GM18505 (cell line): ENCODE results near the gene KIFC3.
"Not testable (repeated sequence)": the region's sequence is repeated elsewhere in the genome, so short reads cannot be mapped to it uniquely, and the experiment has no call there.

Experiments
- ATAC-seq: cut with Tn5 transposase; IDR thresholded peaks from one replicate; pipeline ENCODE4 v1.9.1; 2021; ENCODE audit not compliant: unreplicated experiment
- POLR2A ChIP-seq: IDR thresholded peaks from 4 replicates; pipeline ENCODE4 v1.6.1; 2011; ENCODE audit warnings: borderline replicate concordance; ENCODE audit not compliant: insufficient read depth, insufficient read length; ENCODE audit errors: extremely low read depth

KIFC3 gene

GRCh38 chr16:57804111-57804837 lies 2.0 kb upstream of the KIFC3 start:
- ATAC-seq = no peak
- TF ChIP-seq POLR2A = no peak

DNA sequence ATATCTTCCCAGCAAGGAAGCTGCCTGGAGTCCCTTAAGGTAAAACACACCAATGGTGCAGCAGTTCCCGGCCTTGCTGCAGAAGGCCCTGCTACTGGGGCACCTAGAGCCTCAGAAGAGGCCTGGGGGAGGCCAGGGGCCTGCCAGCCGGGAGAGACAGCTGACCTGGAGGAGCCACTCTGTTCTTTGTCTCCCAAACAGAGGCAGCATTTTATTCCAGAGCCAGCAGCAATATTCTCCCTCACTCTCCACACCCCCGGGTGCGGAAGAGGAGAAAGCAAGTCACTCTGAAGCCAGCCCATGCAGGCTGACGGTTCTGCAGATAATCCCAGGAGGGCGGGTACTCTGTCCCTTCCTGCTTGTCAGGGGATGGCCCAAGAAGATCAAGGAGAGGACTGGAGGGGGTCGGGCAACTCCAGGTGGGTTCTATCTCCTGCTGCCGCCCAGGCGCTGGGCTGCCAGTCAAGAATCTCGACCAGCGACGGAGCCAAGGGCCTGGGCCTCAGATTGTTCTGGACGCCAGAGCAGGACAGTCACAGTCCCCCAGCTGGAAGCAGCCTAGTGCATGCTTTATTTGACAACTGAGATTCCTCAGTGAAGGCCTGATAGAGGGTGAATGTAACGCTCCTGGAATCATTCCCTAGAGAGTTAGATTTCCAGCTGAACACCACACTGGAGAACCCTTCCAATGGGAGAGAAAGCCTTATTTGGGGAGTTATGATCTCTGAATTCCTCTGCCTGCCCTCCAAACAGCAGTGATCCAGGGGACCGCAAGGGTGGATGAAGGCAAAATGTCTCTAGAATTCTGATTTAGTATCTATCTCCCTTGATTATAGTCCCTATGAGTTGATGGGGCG lies 1.1 kb upstream of the KIFC3 start:
- no peak for TF ChIP-seq POLR2A
- ATAC-seq = no peak

- no peak for ATAC-seq
- TF ChIP-seq POLR2A = no peak
These were observed 416 bp downstream of the KIFC3 start for GRCh38 chr16:57801809-57802340.

GRCh38 chr16:57801098-57801808 lies 1.0 kb downstream of the KIFC3 start:
- no peak for ATAC-seq
- no peak for TF ChIP-seq POLR2A

DNA sequence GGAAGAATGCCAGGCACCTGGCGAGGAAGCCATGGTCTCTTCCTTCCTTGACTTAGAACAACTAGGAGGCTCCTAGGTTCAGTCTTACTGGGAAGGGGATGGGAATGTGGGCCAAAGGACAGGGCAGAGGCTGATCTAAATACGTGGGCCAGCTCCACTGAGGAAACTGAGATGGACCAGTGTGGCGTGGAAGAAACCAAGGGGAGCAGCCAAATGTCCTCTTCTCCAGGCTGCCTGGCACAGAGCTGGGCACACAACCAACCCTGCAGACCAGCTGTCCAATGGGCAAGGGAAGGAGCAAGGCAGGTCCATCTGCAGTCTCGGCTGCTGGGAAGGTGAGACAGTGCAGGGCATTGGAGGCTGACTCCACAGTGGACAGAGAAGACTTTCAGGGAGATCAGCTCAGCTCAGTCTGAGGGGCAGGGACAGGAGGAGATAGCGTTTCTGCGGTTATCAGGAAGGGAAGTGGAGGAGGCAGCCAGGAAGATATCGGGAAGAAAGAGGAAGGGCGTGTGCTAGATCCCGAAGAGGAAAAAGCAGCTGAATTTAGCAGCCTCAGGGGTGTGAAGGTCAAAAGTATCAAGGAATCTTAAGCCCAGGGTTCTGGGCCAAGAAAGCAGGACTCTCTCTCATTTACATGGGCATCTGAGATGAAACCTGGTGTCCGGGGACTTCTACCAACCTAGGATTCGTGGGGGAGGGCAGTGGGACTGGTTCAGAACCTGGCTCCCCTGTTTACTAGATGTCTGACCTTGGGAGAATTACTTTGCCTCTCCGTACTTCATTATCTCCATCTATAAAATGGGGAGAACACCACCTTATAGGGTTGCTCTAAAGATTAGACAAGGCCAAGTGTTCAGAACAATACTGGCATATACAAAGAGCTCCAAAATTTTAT lies 1.8 kb downstream of the KIFC3 start:
- no peak for ATAC-seq
- TF ChIP-seq POLR2A = no peak

DNA sequence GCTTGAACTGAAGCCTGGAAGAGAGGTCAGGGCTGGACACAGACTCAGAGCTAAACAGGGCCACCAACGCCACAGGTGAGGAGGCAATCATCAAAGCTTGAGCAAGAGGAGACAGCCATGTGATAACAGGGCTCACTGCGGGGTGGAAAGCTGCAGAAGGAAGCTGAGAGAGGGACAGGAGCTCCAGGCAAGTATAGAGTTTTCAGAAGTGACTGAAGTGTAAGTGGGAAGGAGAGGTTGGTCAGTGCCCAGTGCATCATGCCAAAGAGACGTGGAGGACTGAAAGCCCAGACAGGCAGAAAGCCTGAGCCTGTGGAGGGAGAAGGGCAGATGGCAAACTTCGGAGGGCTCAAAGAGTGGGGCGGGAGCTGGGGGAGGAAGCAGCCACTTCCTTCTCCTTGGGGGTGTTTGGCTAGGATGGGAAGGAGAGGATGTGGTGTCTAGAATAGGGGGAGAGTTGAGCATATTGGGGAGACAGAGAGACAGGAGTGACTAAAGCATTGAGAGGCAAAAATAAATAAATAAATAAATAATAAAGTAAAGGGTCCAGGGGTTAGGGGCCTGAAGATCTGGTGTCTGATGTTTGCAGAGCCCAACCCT lies 2.6 kb downstream of the KIFC3 start:
- no peak for ATAC-seq
- no peak for TF ChIP-seq POLR2A

DNA sequence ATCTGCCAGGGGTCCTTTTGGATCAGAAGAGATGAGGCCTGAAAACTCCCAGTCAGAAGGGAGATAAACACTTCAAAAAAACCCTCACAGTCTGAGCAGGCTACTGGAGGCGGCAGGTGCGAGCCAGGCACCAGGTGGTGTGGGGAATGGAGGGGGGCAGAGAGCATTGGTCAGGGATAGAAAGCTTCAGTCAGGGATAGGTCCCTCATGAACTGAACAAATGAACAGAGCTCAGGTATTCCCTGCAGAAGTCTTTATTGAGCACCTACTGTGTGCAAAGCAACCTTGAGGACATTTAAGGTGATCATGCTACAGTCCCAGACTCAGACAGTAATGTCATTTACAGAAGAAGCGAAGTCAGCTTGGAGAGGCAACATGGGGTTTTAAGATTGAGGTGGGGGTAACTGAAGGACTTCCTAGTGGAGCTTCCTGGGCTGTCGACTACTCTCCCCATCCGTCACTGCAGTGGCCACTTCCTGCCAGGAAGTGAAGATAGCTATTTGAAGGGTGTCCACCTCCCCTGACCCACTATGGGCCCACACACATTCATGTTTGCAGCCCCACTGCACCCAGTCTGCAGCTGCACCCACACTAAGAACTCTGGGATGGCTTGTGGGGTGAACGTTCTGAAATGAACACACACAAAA lies 3.2 kb downstream of the KIFC3 start:
- ATAC-seq = no peak
- TF ChIP-seq POLR2A = no peak

DNA sequence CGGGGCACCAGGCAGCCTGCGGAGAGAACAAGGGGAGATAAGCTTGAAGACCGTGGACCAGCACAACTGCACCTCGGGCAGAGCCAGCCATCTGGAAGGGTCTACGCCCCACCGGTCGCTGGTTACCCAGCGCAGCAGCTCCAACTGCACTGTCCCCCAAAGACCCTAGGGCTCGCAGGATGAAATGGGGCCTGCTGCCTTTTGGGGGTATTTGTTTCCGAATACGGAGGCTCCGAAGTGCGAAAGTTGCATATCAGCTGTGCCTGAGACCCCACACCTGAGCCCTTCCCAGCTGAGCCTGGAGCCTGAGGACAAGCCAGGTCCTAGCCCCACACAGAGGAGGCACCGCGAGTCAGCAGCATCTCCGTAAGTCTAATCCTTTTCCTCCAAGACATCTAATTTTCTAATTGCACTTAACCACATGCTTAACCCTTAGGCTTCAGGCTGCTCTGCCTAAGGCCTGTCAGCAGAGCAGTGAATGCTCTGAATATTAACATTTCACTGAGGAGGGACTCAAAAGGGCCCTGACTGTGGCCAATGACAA lies 4.0 kb downstream of the KIFC3 start:
- ATAC-seq = no peak
- TF ChIP-seq POLR2A = no peak

GRCh38 chr16:57797526-57798266 lies 4.6 kb downstream of the KIFC3 start:
- no peak for ATAC-seq
- TF ChIP-seq POLR2A = no peak

- ATAC-seq = no peak
- no peak for TF ChIP-seq POLR2A
These were observed 5.1 kb downstream of the KIFC3 start for GRCh38 chr16:57797216-57797525.

GRCh38 chr16:57796014-57796413 lies 6.3 kb downstream of the KIFC3 start:
- ATAC-seq = not testable (repeated sequence)
